ENCODE data around the gene RALB. TPM values are rescaled to one million over a fixed set of nuclear protein-coding genes. Genes with fewer than 3 reads are reported as not detected.

Gene RALB
- total RNA-seq, 1 experiment from 2014 or later, result 59.4 TPM

DNA sequence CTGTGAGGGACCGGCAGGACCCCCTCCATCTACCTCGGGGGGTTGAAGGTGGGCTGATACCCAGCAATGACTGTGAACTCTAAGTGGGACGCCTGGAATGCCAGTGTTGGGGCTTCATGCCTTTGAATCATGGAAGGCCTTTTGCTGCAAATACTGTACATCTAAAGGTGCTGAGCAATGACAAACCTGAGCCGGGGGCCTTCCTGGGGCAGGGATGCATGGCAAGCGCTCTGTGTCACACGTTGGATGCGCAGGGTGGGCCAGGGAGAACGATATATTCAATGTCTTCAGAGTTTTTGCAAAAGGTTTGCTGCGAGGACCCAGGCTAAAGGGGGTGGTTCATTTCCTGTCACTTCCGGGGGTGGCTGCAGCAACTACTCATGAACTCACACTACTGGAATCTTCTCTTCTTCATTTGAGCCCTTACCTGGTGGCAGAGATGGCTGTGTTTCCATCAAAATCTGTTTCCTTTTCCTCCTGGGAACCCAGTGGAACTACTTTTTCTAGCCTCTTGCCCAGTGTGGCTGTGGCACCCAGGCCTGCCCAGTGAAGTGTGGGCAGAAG lies 69.2 kb downstream of the RALB start:
- Histone ChIP-seq H3K4me3 (ENCODE audit: low read depth, low read length) (no peak overlapping the region), H3K4me1 (no peaks in the 10 kb centered on the region), H3K9me3 (no peaks in the 10 kb centered on the region), H3K36me3 (ENCODE audit: control insufficient read depth, insufficient read depth, low read length) (no peaks in the 10 kb centered on the region), H3K27me3 (replicated peaks; ENCODE audit: control insufficient read depth, insufficient read depth, low read length) (no peaks in the 10 kb centered on the region)
- no peak overlapping the region for H3K4me3 Mint-ChIP-seq (ENCODE audit: unreplicated experiment)
- intact Hi-C loops (cut with micrococcal nuclease; ENCODE audit: unreplicated experiment), result no loop called here
- H3K27ac Mint-ChIP-seq (ENCODE audit: unreplicated experiment), result no peak overlapping the region
- no TSS peak for BruUV-seq (replicated peaks)
- H3K9me3 Mint-ChIP-seq (ENCODE audit: unreplicated experiment), result no peaks in the 10 kb centered on the region
- POLR2A ChIA-PET, result no interaction called here
- peaks cover 7% of the 10 kb centered on the region for H3K4me1 Mint-ChIP-seq (ENCODE audit: low read depth, unreplicated experiment)
- H3K27me3 Mint-ChIP-seq (ENCODE audit: insufficient read depth, unreplicated experiment), result no peaks in the 10 kb centered on the region
- TF ChIP-seq, protein P1, sequence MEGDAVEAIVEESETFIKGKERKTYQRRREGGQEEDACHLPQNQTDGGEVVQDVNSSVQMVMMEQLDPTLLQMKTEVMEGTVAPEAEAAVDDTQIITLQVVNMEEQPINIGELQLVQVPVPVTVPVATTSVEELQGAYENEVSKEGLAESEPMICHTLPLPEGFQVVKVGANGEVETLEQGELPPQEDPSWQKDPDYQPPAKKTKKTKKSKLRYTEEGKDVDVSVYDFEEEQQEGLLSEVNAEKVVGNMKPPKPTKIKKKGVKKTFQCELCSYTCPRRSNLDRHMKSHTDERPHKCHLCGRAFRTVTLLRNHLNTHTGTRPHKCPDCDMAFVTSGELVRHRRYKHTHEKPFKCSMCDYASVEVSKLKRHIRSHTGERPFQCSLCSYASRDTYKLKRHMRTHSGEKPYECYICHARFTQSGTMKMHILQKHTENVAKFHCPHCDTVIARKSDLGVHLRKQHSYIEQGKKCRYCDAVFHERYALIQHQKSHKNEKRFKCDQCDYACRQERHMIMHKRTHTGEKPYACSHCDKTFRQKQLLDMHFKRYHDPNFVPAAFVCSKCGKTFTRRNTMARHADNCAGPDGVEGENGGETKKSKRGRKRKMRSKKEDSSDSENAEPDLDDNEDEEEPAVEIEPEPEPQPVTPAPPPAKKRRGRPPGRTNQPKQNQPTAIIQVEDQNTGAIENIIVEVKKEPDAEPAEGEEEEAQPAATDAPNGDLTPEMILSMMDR (IDR thresholded peaks at IDR 0.05; ENCODE audit: insufficient read depth in 1 of 2, low read depth in 1 of 2, low read length in 1 of 2, severe bottlenecking in 1 of 2, unreplicated experiment in 1 of 2), result no peak
- no peak for DNase-seq
- H3K36me3 Mint-ChIP-seq (ENCODE audit: insufficient read depth, unreplicated experiment), result no peaks in the 10 kb centered on the region
- CTCF ChIA-PET, result no interaction called here

DNA sequence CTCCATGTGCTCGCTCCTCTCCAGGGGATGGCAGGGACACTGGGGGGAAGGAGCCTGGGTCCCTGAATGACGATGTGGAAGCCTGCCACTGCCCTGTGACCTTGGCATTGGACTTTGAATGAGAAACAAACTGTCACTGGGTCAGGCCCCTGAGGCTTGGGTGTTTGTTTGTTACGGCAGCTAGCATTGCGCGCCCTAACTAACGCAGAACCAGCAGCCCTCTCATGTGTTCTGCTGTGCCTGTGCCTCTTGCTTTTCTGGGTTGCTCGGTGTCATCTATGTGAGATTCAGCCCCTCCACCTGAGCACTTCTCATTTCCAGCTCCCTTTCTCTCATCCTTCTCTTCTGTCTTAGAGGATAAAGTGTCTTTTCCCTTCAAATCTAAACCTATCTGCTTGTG lies 69.7 kb downstream of the RALB start:
- Histone ChIP-seq H3K9me3 (no peaks in the 10 kb centered on the region), H3K4me3 (ENCODE audit: low read depth, low read length) (no peak overlapping the region), H3K27me3 (replicated peaks; ENCODE audit: control insufficient read depth, insufficient read depth, low read length) (no peaks in the 10 kb centered on the region), H3K4me1 (no peaks in the 10 kb centered on the region), H3K36me3 (ENCODE audit: control insufficient read depth, insufficient read depth, low read length) (no peaks in the 10 kb centered on the region)
- BruUV-seq (replicated peaks), result no TSS peak
- TF ChIP-seq, protein P1 (IDR thresholded peaks at IDR 0.05; ENCODE audit: insufficient read depth in 1 of 2, low read depth in 1 of 2, low read length in 1 of 2, severe bottlenecking in 1 of 2, unreplicated experiment in 1 of 2), result no peak
- intact Hi-C loops (cut with micrococcal nuclease; ENCODE audit: unreplicated experiment), result no loop called here
- ChIA-PET CTCF (no interaction called here), POLR2A (no interaction called here)
- no peak overlapping the region for H3K4me3 Mint-ChIP-seq (ENCODE audit: unreplicated experiment)
- no peak for DNase-seq
- no peaks in the 10 kb centered on the region for H3K9me3 Mint-ChIP-seq (ENCODE audit: unreplicated experiment)
- H3K4me1 Mint-ChIP-seq (ENCODE audit: low read depth, unreplicated experiment), result peaks cover 7% of the 10 kb centered on the region
- no peak overlapping the region for H3K27ac Mint-ChIP-seq (ENCODE audit: unreplicated experiment)
- H3K36me3 Mint-ChIP-seq (ENCODE audit: insufficient read depth, unreplicated experiment), result no peaks in the 10 kb centered on the region
- no peaks in the 10 kb centered on the region for H3K27me3 Mint-ChIP-seq (ENCODE audit: insufficient read depth, unreplicated experiment)

DNA sequence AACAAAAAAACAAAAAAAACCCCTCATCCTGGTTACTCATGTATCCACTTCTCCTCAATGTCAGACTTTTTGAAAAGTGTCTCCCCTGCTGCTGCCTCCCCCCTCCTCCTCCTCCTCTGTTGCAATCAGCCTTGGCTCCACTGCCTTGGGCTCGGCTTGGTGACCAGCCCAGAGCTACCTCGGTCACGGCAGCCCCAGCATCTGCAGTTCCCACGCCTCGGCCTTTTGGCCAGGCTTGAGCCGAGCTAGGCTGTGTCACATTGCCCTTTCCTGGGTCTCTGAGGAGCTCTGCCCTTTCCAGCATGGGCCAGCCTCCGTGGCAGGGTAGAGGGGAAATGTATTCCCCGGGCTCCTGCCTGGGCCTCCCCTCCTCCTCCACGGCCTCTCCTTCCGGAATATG lies 70.6 kb downstream of the RALB start:
- H3K9me3 ChIP-seq, result no peaks in the 10 kb centered on the region
- TF ChIP-seq, protein P1 (IDR thresholded peaks at IDR 0.05; ENCODE audit: insufficient read depth in 1 of 2, low read depth in 1 of 2, low read length in 1 of 2, severe bottlenecking in 1 of 2, unreplicated experiment in 1 of 2), result no peak
- ChIA-PET POLR2A (no interaction called here), CTCF (interaction anchor here (0.7 kb wide), 2 partner anchors 10 to 148 kb away, joined by 3 to 4 read pairs; no protein-coding TSS in a partner anchor)
- H3K4me3 Mint-ChIP-seq (ENCODE audit: unreplicated experiment), result no peak overlapping the region
- H3K27ac Mint-ChIP-seq (ENCODE audit: unreplicated experiment), result no peak overlapping the region
- no peaks in the 10 kb centered on the region for H3K27me3 Mint-ChIP-seq (ENCODE audit: insufficient read depth, unreplicated experiment)
- BruUV-seq (replicated peaks), result no TSS peak
- peaks cover 7% of the 10 kb centered on the region for H3K4me1 Mint-ChIP-seq (ENCODE audit: low read depth, unreplicated experiment)
- H3K27me3 ChIP-seq (replicated peaks; ENCODE audit: control insufficient read depth, insufficient read depth, low read length), result no peaks in the 10 kb centered on the region
- no peak for DNase-seq
- no peaks in the 10 kb centered on the region for H3K36me3 Mint-ChIP-seq (ENCODE audit: insufficient read depth, unreplicated experiment)
- intact Hi-C loops (cut with micrococcal nuclease; ENCODE audit: unreplicated experiment), result no loop called here
- H3K4me1 ChIP-seq, result no peaks in the 10 kb centered on the region
- no peak overlapping the region for H3K4me3 ChIP-seq (ENCODE audit: low read depth, low read length)
- H3K9me3 Mint-ChIP-seq (ENCODE audit: unreplicated experiment), result no peaks in the 10 kb centered on the region
- H3K36me3 ChIP-seq (ENCODE audit: control insufficient read depth, insufficient read depth, low read length), result no peaks in the 10 kb centered on the region
